Choroid plexus epithelial cell (primary cell): ENCODE results near the gene DST.

Experiments used
- DNase-seq: peaks from one replicate; pipeline ENCODE4 v3.0.0-alpha.2; 2010; ENCODE audit warnings: low read depth
- H3K4me3 ChIP-seq: 2 replicates; pipeline ENCODE4 v1.5.1; 2011; ENCODE audit warnings: low read depth, mild to moderate bottlenecking, control low read depth, low read length, moderate library complexity
- TF ChIP-seq, protein P1 (sequence below): conservative IDR thresholded peaks from 2 replicates; pipeline ENCODE4 v1.5.1; 2011; ENCODE audit warnings: low read depth, mild to moderate bottlenecking, control low read depth, inconsistent platforms, low read length, moderate library complexity

Gene DST

DNA sequence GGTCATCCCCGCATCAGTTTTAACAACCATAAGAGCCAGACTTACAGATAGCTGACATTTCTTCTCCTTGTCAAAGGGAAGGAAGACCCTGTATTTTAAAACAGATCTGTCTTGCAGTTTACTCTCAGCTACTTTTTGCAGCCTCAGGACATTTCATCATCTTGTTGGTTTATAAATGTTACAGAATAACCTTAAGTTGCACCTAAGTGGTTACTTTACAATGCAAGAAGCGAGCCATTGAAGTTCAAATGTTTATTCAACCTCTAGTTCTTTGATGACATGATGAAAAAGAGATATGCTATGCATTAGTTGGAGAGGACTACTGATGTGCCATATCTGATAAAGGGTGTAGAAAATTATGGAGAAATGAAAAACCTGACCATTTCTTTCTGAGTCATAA is 207.4 kb downstream of the DST start:
- TF ChIP-seq, protein P1, sequence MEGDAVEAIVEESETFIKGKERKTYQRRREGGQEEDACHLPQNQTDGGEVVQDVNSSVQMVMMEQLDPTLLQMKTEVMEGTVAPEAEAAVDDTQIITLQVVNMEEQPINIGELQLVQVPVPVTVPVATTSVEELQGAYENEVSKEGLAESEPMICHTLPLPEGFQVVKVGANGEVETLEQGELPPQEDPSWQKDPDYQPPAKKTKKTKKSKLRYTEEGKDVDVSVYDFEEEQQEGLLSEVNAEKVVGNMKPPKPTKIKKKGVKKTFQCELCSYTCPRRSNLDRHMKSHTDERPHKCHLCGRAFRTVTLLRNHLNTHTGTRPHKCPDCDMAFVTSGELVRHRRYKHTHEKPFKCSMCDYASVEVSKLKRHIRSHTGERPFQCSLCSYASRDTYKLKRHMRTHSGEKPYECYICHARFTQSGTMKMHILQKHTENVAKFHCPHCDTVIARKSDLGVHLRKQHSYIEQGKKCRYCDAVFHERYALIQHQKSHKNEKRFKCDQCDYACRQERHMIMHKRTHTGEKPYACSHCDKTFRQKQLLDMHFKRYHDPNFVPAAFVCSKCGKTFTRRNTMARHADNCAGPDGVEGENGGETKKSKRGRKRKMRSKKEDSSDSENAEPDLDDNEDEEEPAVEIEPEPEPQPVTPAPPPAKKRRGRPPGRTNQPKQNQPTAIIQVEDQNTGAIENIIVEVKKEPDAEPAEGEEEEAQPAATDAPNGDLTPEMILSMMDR = no peak
- peak; percentile 13 for DNase-seq
- H3K4me3 ChIP-seq = no peak overlapping the region

DNA sequence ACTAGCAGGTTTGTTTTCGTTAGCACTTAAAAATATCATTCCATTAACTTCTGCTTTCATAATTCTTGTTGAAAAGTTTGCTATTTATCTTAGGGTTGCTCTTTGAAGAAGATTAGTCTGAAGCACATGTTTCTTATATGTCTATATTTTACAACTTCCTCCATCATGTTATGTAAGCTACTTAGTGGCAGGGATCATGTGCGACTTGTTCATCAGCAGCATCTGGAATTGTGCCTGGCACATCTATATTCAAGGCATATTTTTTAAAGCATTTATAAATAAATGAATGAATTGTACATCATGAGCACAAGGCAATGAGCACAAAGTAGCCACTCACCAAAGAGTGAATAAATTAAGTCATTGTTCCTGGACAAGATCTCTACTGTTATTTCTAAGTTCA is 208.1 kb downstream of the DST start:
- TF ChIP-seq, protein P1 = no peak
- no peak overlapping the region for H3K4me3 ChIP-seq
- DNase-seq = no peak

DNA sequence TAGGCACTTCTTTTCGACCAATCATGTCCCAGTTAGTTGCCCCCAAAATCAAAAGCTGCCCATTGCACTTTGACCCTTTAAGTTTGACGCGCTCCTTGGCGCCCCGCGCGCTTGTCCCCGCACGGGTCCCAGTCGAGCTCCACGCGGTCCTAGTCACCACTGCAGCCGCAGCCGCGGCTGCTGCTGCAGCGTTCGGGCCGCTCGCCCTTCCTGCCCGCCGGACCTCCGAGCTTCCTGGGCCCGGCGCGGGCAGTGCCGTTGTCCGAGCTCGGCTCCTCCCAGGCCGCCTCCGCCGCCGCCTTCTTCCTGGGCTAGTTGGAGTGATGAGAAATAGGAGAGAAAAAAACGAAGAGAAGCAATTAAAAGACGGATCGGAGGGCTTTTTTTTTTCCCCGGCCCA is 209.6 kb downstream of the DST start:
- TF ChIP-seq, protein P1 = no peak
- no peak overlapping the region for H3K4me3 ChIP-seq
- no peak for DNase-seq

DNA sequence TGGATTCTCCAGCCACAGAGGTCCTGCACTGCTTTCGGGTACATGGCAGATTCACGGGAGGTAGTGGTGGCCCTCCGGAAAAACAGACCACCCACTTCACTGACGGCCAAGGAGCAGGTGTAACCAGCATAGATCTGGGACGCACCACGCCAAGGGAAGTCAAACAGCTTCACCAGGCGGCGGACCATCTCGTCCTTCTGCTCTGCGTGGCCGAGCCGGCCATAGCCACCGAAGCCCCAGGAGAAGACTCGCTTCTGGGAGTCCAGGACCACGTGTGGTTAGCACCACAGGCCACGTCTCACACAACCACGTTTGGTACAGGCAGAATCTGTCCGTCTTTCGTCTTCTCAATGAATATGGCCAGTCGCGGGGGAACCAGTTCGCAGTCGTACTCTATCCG is 210.5 kb downstream of the DST start:
- DNase-seq = no peak
- TF ChIP-seq, protein P1 = no peak
- H3K4me3 ChIP-seq = no peak overlapping the region

DNA sequence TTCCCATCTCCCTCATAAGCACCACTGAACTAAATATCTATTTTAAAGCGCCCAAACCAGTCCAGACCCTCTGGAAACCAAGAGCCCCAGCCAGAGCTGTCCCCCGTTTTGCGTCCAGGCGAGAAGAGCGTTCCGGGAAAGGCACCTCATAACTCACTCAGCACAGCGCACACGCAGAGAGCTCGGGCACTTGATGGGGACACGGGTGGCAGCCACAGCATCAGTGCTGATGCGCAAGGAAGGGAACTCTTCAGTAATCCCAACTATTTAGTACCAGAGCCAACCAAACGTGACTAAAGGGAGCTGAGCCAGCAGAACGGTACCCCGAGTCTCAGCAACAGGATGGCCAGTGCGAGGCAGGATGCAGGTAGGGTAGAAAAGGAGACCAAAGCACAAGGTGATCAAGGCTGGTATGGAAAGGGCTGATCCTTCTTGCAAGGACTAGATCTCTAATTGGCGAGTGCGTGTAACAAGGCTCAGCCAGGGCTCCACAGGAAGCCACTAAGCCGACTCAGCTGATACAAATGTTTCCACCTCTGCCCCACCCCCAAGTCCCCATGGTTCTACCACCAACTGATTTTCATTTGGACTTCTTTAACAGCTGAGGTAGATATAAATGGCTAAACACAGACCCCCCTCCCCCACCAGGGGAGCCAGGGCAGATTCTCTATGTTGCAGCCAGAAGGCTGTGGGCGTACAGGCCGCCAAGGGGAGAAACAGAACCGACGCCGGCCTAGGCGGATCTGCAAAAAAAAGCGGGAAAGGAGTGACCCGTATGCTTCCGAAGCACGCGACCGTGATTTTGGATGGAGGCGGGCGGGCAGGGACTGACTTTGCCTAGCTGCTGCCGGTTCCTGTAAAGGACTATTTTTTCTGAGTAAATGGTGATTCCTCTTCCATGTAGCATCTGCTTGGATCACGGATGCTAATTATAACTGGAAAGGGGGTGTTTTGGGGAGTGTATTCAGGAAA is 211.8 kb downstream of the DST start:
- H3K4me3 ChIP-seq = no peak overlapping the region
- TF ChIP-seq, protein P1 = no peak
- DNase-seq = no peak

DNA sequence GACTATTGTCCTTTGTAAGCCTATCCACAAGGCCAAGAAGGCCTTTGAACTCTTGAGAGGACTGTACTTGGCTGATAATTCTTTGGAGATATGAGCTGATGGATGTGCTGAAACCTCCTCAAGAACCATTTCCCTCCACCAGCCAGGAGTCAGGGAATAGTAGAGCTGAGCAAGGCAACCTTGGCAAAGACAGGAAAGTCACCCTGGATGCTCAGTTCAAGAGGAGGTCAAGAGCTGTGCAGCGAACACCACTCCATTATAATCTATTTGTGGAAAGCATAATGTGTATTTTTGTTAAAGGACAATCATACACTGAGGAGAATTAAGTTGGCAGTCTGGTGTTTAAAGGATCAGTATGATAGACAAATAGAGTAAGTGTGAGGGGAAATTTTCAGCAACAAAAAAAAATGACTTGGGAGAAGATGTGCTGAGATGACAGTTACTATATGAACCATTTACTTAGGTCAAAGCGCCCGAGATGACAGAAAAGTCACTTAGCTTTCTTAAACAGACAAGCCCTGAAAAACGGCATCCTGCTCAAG is 218.1 kb downstream of the DST start:
- TF ChIP-seq, protein P1 = no peak
- H3K4me3 ChIP-seq = no peak overlapping the region
- DNase-seq = no peak

DNA sequence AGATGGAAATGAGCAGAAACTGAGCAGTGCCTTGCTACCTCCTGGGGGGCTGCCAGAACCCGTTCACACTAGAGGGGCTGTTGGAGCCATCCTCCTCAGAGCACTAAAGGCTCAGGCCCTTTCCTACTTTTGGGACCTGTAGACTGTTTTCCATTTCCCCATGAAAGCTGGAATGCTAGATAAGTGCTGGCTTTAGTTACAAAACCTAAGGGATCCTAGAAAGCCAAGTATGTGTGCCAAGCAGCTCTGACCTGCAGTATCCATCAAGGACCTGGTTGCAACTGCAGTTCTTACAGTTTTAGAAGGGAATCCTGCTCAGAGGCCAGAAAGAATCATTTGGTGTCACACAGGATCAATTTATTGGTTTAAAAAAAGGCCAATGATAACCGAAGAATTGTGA is 218.6 kb downstream of the DST start:
- no peak overlapping the region for H3K4me3 ChIP-seq
- no peak for DNase-seq
- TF ChIP-seq, protein P1 = no peak
